GM21526 (cell line): ENCODE results near the gene SAFB.
"Not testable (repeated sequence)": the region's sequence is repeated elsewhere in the genome, so short reads cannot be mapped to it uniquely, and the experiment has no call there.

Experiments
- ATAC-seq: cut with Tn5 transposase; IDR thresholded peaks from one replicate; pipeline ENCODE4 v1.9.1; 2021; ENCODE audit warnings: moderate library complexity; ENCODE audit not compliant: unreplicated experiment, low FRiP score

Gene SAFB

DNA sequence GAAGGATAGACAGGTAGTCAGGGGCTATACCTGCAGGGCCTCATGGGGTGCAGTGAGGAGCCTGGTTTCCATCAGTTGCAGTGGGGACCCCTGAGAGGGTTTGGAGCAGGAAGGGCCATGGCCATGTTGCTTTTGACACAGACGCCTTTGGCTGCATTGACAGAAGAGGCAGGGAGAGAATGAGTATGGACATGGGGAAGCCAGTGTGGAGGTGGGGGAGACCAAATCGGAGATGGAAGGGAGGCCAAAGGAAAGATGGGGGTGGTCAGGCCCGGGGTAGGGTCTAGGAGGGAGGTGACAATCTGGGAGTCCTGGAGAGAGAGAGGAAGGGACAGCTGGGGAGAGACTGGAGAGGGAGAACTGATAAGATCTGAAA is 59.2 kb downstream of the SAFB start:
- ATAC-seq, result no peak

DNA sequence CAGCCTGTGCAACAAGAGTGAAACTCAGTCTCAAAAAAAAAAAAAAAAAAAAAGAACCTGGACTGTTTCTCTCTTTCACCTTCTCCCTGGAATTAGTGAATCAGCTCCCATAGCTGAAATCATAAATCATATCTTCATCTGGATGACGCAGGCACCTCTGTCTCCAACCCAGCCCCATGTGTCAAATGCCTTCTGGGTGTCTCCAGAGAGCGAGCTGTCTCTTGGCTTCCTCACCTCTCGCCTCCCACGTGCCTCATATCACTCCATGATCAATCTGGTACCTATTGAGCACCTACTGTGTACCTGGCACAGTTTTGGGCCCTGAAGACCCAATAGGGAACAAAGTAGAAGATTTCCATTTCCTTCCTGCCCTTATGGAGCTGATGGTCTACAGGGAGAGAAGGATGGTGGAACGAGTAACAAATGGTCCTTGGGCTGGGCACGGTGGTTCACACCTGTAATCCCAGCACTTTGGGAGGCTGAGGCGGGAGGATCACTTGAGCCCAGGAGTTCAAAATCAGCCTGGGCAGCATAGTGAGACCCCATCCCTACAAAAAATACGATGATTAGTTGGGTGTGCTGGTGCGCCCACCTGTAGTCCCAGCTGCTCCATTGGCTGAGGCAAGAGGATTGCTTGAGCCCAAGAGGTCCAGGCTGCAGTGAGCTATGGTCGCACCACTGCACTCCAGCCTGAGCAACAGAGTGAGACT is 60.4 kb downstream of the SAFB start:
- ATAC-seq, result no peak

DNA sequence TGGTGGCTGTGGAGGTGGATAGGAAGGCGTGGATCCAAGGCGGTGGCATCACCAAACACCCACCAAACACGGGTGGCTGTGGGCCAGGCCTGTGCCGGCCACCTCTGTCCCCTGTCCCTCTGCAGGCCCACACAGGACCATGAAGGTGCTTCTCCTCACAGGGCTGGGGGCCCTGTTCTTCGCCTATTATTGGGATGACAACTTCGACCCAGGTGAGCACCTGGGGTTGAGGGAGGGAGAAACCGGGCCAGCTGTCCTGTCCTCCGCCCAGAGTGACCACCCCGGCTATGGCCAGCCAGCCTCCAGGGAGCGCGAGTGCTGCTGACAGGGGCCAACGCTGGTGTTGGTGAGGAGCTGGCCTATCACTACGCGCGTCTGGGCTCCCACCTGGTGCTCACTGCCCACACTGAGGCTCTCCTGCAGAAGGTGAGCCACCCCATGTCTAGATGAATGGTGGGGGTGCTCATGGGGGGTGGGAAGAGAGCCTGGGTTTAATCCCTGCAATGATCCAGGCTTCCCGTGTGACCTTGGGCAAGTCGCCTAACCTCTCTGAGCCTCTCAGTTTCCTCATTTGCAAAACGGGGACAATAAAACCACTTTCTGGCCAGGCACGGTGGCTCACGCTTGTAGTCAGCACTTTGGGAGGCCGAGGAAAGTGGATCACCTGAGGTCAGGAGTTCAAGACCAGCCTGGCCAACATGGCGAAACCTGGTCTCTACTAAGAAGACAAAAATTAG is 62.0 kb downstream of the SAFB start:
- ATAC-seq, result no peak

DNA sequence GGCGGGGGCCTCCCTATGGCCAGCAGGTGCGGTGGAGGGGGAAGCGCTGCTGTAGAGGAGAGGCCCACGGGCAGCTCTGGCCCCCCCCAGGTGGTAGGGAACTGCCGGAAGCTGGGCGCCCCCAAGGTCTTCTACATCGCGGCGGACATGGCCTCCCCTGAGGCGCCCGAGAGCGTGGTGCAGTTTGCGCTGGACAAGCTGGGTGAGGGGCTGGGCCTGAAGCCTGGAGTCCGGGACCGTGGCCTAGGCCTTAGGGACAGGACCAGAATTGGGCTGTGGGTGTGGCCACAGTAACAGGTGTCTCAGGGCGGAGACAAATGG is 63.4 kb downstream of the SAFB start:
- peak; percentile 23 for ATAC-seq

DNA sequence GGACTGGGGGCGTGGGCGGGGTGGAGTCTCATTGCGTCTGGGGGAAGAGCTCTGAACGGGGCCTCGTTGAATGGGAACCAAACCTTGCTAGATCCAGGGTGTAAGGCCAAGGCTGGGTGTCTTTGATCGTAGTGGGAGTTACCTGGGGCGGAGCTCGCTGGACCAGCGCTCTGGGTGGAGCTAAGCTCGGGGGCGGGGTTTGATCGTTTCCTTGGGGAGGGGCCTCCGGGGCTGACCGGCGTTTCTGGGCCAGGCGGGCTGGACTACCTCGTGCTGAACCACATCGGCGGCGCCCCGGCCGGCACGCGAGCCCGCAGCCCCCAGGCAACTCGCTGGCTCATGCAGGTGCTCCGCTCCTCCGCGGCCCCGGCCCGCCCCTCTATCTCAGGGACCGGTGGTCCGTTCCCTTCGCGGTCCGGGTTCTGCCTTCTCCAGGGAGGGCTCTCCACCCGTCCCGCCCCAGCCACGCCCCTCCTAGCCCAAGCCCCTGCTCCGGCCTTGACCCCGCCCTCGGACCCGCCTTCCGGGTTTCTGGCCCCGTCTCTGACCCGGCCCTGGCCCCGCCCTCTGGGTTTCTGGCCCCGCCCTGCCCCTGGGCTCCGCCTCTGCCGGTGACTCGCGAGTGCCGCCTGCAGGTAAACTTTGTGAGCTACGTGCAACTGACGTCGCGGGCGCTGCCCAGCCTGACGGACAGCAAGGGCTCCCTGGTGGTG is 63.9 kb downstream of the SAFB start:
- ATAC-seq, result peak; percentile 34

DNA sequence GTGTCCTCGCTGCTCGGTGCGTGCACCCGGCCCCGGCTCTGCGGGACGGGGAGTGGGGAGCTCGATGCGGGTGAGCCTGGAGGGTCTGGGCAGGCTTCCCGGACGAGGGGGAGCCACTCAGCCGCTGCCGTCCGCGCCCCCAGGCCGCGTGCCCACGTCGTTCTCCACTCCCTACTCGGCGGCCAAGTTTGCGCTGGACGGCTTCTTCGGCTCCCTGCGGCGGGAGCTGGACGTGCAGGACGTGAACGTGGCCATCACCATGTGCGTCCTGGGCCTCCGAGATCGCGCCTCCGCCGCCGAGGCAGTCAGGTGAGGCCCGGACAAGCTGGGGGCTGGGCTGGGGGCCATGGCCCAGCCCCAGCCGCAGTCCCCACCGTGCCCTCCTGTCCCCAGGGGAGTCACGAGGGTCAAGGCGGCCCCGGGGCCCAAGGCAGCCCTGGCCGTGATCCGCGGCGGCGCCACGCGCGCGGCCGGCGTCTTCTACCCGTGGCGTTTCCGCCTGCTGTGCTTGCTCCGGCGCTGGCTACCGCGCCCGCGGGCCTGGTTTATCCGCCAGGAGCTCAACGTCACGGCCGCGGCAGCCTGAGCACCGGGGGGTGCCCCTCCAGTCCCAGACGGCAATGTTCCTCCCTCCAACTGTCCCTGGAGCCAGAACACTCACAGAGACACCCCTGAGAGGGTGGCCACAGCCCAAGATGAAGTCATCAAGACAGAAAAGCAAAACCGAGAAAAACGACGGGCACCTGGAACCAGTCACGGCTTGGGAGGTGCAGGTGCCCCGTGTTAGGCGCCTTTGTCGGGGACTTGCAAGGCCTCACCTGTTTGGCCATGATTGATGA is 64.7 kb downstream of the SAFB start:
- no peak for ATAC-seq

DNA sequence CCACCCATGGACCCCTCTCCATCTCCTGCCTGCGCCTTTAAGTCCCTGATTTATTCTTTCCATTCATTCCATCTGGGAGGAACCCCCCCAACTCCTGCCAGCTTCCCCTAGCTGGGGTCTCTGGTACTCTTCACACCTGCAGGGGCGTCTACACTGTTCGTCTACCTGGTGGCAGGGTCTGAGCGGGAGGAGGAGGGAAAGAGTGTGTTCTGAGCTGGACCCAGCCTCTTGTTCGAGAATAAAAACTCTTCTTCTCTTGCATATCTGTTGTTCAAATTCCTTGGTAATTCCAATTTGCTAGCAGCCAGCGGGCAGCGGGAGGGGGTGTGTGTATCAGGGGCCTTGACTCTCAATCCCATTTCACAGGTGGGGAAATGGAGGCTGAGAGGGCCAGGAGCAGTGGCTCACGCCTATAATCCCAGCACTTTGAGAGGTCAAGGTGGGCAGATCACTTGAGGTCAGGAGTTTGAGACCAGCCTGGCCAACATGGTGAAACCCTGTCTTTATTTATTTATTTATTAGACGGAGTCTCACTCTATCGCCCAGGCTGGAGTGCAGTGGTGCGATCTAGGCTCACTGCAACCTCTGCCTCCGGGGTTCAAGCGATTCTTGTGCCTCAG is 65.5 kb downstream of the SAFB start:
- ATAC-seq, result not testable (repeated sequence)

DNA sequence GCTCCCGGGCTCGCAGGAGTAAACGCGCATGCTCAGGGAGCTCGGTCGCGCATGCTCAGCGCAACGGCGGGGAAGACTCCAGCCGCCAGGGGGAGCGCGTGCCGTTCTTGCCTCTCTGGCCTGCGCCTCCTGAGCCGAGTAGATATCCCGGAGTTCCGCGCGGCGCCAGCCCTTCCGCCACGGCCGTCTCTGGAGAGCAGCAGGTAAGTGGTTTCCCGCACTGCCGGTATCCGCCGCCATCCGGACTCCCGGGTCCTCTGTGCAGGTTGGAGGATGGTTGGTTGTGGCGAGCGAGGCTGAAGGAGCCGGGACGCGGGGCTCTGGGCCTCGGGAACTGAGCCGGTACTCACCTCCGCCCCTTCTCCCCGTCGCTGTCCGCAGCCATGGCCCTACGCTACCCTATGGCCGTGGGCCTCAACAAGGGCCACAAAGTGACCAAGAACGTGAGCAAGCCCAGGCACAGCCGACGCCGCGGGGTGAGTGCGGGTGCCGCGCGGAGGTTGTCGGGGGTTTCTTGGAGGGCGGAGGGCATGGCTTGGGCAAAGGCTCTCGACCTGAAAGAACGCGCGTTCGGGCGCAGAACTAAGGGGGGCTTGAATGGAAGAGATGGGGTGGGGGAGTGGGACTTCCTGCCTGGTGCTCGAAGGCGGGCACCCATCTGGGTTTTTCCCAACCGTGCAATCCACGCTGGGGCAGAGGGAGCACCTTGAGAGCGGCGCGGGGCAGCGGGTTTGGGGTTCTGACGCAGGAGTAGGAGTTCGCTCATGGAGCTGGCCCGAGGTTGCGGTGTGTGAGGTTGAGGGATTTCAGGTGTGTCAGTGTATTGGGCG is 67.5 kb downstream of the SAFB start, which contains the start of gene RPL36:
TSS of gene RPL36 (plus strand) at position 171 of the 830 bp plus-strand sequence. CDS start at position 384, 213 bp downstream.
- peak; percentile 47 for ATAC-seq

DNA sequence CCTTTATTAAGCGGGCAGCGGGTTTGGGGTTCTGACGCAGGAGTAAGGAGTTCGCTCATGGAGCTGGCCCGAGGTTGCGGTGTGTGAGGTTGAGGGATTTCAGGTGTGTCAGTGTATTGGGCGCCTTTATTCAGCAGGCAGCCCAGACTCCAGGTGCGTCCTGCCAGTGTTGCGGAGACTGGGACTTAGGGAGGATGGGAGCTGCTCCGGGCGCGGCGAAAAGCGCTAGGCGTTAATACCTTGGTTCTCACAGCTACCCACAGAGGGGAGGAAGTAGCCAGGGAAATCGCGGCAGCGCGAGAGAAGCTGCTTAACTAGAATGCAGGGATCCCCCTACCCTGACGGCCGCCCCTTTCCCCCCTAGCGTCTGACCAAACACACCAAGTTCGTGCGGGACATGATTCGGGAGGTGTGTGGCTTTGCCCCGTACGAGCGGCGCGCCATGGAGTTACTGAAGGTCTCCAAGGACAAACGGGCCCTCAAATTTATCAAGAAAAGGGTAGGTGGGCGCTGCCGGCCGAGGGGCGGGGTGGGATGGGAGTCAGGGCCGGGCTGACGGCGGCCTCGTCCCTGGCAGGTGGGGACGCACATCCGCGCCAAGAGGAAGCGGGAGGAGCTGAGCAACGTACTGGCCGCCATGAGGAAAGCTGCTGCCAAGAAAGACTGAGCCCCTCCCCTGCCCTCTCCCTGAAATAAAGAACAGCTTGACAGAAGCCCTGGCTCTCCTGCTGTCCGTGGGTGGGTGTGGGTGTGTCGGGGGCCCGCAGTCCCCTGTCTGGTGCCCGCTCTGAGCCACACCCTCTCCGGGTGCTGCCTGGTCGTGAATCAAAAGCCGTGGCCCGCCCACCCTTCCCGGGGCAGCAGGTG is 68.3 kb downstream of the SAFB start:
- no peak for ATAC-seq

DNA sequence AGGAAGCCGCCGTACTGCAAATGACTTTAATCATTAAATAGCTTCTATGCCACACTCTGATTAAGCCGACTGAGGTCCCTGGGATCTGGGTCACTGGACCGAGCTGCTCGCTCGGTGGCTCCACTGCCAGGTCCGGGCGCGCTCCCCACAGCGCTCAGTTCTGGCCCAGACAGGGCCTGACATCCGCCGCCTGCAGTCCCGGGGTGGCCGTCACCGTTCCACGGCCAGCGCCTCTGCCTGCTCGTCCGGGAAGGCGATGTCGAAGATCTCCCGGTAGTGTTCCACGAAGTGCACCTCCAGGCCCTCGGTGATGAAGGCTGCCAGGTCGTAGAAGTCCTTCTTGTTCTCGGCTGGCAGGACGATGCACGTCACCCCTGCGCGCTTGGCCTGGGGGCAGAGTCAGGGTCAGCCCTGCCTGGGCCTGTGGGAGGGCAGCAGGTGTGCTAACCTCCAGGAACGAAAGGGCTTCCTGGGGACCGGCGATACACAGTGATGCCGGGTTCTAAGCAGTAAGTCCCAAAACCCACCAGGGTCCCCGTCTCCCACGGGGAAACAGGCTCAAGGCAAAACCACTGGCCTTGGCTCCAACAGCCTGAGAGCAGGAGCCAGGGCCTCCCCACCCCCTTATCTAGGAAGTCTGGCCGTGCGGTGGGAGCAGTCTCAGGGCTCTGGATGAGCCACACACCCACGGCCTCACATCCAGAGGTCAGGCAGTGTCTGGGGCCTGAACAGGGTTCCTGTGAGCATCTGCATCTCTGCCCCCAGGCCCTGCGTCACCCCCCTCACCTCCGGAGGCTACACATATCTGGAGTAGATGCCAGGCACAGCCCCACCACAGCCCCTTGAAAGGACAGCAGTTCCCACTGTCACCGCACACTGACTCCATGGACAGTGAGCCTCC is 69.2 kb downstream of the SAFB start:
- ATAC-seq, result no peak

DNA sequence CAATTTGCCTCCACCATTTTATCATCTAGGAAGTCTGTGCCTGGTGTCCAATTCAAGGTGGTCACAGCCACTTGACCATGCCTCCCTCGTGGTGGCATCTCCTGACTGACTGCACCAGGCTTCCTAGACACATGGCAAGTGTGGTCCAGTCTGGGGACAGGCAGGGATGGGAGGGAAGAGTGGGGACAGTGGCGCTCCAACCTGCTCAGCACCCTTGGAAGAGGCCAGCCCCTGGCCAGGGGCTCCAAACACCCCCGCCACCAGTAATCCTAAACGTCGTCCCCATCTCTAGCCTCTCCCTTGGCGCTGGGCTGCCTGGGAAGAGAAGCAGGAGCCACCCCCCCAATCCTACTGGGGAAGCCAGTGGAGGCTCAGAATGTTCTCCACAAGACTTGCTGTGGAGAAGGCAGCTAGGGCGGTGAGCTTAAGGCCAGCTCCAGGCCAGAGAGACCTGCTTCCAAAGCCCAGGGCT is 69.9 kb downstream of the SAFB start:
- ATAC-seq, result no peak

DNA sequence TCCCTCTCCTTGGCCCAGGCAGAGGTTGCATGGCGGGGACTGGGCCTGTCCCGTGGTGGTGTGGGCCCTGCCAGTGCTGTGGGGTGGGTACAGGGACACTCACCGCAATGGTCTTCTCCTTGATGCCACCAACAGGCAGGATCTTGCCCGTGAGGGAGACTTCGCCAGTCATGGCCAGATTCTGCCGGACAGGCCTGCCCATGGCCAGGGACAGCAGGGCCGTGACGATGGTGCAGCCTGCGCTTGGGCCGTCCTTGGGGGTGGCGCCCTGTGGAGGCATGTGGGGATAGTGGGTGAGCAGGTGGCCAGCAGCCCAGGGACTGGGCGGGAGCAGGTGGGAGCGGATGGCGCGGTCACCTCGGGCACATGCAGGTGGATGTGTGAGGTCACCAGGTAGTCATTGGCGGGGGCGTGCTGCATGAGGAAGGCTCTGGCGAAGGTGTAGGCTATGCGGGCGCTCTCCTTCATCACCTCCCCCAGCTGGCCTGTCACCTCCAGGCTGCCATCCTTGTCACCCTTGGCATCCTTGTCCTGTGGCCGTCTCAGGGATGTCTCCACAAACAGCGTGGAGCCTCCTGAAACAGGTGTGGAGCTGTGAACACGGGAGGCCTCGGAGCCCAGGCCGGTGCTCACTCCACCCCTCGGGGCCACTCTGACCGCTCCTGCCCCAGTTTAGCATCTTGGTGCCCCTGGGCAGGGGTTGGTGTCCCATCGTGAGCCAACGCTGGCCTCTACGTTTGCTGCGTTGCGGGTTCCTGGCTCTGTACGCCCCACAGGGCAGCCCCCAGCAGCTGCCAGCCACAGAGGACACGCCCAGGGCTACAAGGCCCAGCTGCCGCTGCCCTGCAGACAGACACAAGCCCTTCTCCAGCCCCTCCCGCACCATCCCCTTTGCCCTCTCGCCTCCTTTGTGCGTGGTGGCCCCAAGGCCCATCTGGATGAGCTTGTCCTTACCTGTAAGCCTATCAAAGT is 70.6 kb downstream of the SAFB start:
- no peak for ATAC-seq

DNA sequence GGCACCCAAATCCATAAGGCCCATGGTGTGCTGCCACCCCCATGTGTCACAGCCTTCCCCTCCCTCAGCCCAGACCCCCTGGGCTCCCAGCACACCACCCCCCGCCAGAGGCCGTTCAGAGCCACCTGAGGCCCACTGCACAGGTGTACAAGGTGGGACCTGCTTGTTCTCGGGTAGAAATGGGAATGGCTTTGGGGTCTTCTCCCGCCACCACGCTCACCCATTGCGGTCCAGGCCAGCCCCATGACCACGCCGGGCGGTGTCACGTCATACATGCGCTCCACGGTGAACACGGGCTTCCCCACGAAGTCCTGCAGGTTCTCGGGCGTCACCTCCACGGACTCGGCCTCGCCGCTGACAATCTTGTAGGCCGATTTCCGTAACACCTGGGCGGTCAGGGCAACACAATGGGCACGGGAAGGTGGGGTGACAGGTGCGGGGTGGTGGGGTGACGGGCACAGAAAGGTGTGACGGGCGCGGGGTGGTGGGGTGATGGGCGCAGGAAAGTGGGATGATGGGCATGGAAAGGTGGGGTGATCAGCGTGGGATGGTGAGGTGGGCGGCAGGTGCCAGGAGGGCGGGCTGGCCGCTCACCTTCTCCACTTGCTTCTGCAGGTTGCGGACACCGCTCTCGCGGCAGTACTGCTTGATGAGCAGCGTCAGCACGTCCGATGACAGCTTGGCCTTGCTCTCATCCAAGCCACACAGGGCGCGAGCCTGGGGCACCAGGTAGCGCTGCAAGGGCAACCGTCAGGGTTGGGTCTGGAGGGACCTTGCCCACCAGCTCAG is 71.5 kb downstream of the SAFB start:
- no peak for ATAC-seq

DNA sequence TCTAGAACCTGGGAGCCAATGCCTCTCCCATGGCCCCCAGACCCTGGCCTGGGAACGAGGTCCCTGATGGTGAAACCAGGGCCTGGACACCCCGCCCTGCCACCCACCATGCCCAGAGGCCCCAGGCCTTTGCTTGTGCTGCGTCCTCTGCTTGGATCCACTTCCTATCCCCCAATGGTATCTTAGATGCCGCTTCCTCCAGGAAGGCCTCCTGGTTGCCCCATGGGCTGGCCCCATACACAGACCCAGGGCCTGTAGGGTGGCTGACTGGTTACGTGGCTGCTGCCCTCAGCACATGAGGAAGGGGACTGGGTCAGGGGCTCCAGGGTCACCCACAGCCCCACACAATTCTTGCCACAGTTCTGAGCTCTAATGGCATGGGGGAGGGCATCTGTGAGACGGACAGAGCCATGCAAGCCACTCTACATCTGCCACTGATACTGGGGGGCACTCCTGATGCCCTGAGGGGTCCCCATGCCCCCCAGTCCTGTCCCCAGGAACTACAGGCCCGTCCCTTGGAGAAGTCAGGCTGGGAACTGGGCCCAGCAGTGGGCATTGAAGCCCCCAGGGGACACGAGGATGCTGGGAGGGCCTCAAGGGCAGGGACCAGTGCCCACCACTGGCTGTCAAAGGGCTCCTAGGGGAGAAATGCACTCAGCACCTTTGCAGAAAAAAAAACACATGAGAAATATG is 72.2 kb downstream of the SAFB start:
- no peak for ATAC-seq

DNA sequence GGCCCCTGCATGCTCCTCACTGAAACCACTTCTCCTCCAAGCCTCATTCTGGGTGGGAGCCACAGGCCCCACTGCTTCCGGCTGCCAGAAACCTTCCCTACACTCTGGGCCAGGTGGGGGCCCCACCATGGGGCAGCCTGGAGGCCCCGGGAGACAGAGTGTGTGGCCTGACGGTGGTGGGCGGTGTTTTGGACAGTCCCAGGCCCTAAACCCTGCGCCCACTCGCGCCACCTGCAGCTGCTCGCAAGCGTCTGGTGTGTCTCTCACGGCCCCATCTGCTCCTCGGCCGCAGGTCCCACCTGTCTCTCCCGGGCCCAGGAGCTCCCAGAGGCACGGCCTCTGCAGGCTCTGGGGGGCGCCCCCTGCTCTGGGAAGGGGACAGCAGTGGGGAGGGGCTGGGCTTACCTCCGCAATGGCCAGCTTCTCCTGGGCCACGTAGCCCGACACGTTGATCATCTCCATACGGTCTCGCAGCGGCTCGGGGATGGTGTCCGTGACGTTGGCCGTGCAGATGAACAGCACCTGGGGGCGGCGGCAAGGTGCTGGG is 72.8 kb downstream of the SAFB start:
- no peak for ATAC-seq
